ENCODE results near the gene KCTD2.
"Not testable (repeated sequence)": the region's sequence is repeated elsewhere in the genome, so short reads cannot be mapped to it uniquely, and the experiment has no call there.

Gene KCTD2

GRCh38 chr17:75019710-75020109 is 27.3 kb upstream of the KCTD2 start:
- DNase-seq (ENCODE audit: low read depth, low spot score) = no peak

GRCh38 chr17:75020331-75021110 is 26.5 kb upstream of the KCTD2 start:
- no peak for DNase-seq (ENCODE audit: low read depth, low spot score)

- DNase-seq (ENCODE audit: low read depth, low spot score) = no peak
Measured at GRCh38 chr17:75024686-75025397, 22.2 kb upstream of the KCTD2 start.

DNA sequence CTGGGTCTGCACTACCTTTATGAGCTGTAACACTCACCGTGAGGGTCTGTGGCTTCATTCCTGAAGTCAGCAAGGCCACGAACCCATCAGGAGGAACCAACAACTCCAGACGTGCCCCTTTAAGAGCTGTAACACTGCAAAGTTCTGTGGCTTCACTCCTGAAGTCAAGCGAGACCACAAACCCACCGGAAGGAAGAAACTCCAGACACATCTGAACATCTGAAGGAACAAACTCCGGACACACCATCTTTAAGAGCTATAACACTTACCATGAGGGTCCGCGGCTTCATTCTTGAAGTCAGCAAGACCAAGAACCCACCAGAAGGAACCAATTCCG is 21.7 kb upstream of the KCTD2 start:
- not testable (repeated sequence) for DNase-seq (ENCODE audit: low read depth, low spot score)

GRCh38 chr17:75026650-75027049 is 20.4 kb upstream of the KCTD2 start:
- DNase-seq (ENCODE audit: low read depth, low spot score) = not testable (repeated sequence)

GRCh38 chr17:75030161-75030560 is 16.9 kb upstream of the KCTD2 start:
- DNase-seq (ENCODE audit: low read depth, low spot score) = no peak

DNA sequence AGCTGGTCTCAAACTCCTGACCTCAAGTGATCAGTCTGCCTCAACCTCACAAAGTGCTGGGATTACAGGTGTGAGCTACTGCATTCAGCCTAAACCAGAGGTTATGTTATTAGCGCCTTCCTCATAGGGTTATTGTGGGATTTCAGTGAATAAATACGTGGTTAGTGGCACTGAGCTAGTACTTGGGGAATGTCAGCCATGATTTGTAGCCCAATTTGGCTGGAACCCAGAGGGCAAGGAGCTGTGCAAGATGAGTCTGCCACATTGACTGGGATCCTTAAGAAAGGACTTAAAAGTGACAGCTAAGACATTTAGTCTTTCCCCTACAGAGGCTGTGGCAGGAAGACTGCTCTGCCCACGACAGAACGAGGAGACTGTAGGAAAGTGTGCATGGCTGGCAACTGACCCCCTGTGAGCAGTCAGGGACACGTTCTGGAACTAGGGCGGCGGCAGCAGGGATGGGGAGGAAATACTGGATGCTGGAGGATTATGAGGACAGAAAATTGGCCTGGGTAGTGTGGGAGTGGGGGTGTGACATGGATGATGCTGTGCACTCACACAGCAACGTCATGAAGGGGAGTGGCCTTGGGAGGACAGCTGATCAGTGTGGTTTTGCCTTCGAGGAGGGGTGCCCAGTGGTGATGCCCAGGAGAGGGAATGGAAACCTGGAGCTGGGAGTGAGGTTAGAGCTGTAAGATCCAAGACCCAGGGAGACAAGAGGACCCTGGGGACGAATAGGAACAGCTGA is 14.9 kb upstream of the KCTD2 start:
- peak; percentile 84 for DNase-seq (ENCODE audit: low read depth, low spot score)

GRCh38 chr17:75032720-75033280 is 14.2 kb upstream of the KCTD2 start:
- DNase-seq (ENCODE audit: low read depth, low spot score) = no peak

GRCh38 chr17:75033346-75034235 is 13.4 kb upstream of the KCTD2 start:
- peak; percentile 96 for DNase-seq (ENCODE audit: low read depth, low spot score)

- peak; percentile 93 for DNase-seq (ENCODE audit: low read depth, low spot score)
Measured at GRCh38 chr17:75034236-75034908, 12.7 kb upstream of the KCTD2 start.

DNA sequence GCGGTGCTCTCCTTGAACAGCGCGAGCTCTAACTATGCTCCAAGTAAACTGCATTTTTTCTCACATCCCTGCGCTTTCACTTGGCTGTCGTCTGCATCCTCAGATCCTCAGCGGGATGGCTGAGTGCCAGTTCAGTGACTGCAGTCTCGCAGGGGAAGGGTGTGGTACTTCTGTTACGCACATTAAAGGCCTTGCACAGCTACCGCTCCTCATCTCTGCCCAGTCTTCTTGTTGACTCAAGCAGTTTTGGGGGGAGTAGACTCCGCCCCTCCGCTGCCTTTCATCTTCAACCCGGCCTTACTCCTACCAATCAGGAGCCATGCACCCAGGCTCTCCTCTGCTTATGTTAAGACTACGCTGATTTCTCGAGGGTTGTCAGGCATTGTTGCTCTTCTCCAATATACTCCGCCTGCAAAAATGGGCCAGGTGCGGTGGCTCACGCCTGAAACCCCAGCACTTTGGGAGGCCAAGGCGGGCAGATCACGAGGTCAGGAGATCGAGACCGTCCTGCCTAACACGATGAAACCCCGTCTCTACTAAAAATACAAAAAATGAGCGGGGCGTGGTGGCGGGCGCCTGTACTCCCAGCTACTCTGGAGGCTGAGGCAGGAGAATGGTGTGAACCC is 10.3 kb upstream of the KCTD2 start:
- peak; percentile 68 for DNase-seq (ENCODE audit: low read depth, low spot score)

DNA sequence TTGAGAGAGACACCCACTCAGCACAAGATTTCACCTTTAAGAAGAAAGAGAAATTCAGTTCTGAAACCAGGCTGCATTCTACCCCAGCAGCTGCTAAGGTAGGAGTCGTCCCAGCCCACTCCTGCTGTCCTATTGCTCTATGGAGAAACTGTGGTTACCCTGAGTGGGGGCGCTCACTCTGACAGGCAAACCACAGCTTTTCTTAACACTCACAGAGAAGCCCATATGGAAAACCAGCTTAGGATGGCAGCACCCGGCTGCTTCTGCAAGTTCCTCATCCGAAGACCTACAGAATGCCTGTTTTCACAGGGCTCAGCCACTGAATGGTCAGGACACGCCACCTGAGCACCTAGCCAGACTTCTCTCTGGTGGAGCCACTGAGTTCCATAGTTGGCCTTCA is 7.8 kb upstream of the KCTD2 start:
- DNase-seq (ENCODE audit: low read depth, low spot score) = no peak

GRCh38 chr17:75041656-75042280 is 5.3 kb upstream of the KCTD2 start:
- no peak for DNase-seq (ENCODE audit: low read depth, low spot score)

DNA sequence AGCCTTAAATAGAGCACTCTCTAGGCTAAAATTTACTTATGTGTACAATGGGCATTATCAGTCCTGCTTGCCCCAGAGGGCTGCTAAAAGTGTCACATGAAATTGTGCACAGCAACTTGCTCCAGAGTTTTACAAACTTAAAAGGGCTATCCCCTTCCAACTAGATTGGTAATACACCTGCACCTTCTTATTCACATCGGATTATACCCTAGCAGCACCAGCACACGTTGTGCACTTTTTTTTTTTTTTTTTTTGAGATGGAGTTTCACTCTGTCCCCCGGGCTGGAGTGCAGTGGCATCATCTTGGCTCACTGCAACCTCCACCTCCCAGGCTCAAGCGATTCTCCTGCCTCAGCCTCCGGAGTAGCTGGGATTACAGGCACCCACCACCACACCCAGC is 3.2 kb upstream of the KCTD2 start:
- DNase-seq (ENCODE audit: low read depth, low spot score) = not testable (repeated sequence)

- DNase-seq (ENCODE audit: low read depth, low spot score) = no peak
Measured at GRCh38 chr17:75044716-75045115, 2.3 kb upstream of the KCTD2 start.

GRCh38 chr17:75045946-75046406 is 1.0 kb upstream of the KCTD2 start:
- not testable (repeated sequence) for DNase-seq (ENCODE audit: low read depth, low spot score)

DNA sequence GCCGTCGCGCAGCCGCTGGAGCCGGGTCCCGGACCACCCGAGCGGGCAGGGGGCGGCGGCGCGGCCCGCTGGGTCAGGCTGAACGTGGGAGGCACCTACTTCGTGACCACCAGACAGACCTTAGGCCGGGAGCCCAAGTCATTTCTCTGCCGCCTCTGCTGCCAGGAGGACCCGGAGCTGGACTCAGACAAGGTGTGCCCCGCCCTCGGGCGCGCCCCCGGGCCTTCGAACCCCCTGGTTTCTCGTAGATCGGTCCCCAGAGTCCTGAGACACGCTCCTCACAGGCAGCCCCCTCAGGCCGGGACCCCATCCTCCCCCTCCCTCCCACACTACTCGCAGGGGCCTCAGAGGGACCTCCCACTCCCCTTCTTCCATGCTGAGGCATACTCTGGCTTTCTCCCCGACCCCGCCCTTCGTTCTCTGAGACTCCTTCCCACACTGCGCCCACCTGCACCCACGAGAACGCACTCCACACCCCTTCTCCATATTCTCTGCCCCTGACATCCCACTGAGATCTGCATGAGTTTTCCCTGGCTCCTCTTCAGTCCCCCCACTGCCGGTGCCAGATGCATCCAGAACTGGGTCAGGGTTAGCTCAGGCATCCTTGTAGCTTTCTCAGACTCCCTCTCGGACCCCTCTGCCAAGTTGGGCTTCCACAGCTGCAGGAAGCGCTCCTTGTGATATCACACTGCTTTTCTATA is 523 bp downstream of the KCTD2 start:
- DNase-seq (ENCODE audit: low read depth, low spot score) = peak; percentile 31

DNA sequence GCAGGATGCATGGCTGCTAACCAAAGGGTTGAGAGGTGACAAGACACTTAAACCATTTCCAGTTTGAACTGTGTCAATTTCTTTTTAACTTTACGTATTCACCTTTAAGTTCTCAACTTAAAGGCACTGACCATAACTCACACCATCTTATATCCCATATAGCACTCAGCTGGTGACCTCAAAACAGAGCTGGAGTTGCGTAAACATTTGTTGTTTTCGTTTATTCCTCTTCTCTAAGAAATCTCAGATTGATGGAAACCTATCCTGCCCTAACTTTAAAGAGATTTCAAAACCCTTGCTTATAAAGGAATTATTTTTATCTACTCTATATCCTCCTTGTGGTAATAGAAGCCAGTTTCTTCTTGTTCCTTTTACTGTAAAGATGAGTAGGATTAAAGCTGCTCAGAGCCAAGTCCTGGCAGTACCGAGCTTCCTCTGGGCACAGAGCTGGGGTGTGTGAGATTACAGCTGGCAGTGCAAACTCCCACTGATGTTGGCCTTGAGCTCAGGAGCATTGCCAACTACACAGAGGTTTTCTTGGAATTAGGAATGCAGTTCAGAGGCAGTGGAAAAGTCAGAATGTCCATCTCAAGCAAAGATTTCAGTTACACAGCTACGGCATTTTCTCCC is 1.3 kb downstream of the KCTD2 start:
- peak; percentile 70 for DNase-seq (ENCODE audit: low read depth, low spot score)
